RWPE2 (cell line): Measurements from ENCODE around the gene GALNT2.

Experiments used
- ATAC-seq: fragments of 200-7000 bp; cut with Tn5 transposase; 3 replicates; pipeline ENCODE4 v1.9.1; 2021; ENCODE audit warnings: low read depth
- DNase-seq: peaks from one replicate; pipeline ENCODE4 v3.0.0-alpha.2; 2020; ENCODE audit warnings: low spot score
- H3K27ac ChIP-seq: fragments of 450-650 bp; 2 replicates; pipeline ENCODE4 v1.5.1; 2017; ENCODE audit warnings: mild to moderate bottlenecking; ENCODE audit not compliant: poor library complexity, severe bottlenecking
- H3K27me3 ChIP-seq: fragments of 250-450 bp; sonication (Bioruptor Pico); 2 replicates; pipeline ENCODE4 v1.5.1; 2021; ENCODE audit warnings: mild to moderate bottlenecking, moderate library complexity; ENCODE audit not compliant: insufficient read depth, poor library complexity, severe bottlenecking
- H3K36me3 ChIP-seq: fragments of 250-450 bp; sonication (Bioruptor Pico); 2 replicates; pipeline ENCODE4 v1.5.1; 2020; ENCODE audit warnings: low read depth, mild to moderate bottlenecking, moderate library complexity
- H3K4me1 ChIP-seq: fragments of 250-450 bp; sonication (Bioruptor Pico); 2 replicates; pipeline ENCODE4 v1.5.1; 2021; ENCODE audit warnings: mild to moderate bottlenecking, moderate library complexity; ENCODE audit not compliant: insufficient read depth, poor library complexity, severe bottlenecking
- H3K4me3 ChIP-seq: fragments of 250-450 bp; sonication (Bioruptor Pico); 2 replicates; pipeline ENCODE4 v1.5.1; 2021; ENCODE audit warnings: mild to moderate bottlenecking, moderate library complexity; ENCODE audit not compliant: severe bottlenecking
- H3K9me3 ChIP-seq: fragments of 250-450 bp; sonication (Bioruptor Pico); 2 replicates; pipeline ENCODE4 v1.5.1; 2021; ENCODE audit warnings: mild to moderate bottlenecking, moderate library complexity; ENCODE audit not compliant: severe bottlenecking
- CTCF ChIP-seq: fragments of 450-650 bp; IDR thresholded peaks from one replicate; pipeline ENCODE4 v1.5.1; 2017; ENCODE audit warnings: mild to moderate bottlenecking, moderate library complexity; ENCODE audit not compliant: poor library complexity, severe bottlenecking

Gene GALNT2

GRCh38 chr1:230277201-230278025 is 210.4 kb downstream of the GALNT2 start:
- DNase-seq, result no peak
- no peak for ATAC-seq
- no peaks in the 10 kb centered on the region for H3K27me3 ChIP-seq
- no peaks in the 10 kb centered on the region for H3K4me1 ChIP-seq
- TF ChIP-seq CTCF, result no peak
- no peak overlapping the region for H3K4me3 ChIP-seq
- H3K27ac ChIP-seq, result no peak overlapping the region
- peaks cover 12% of the 10 kb centered on the region for H3K36me3 ChIP-seq
- no peaks in the 10 kb centered on the region for H3K9me3 ChIP-seq

- Histone ChIP-seq H3K4me1 (no peaks in the 10 kb centered on the region), H3K27me3 (no peaks in the 10 kb centered on the region), H3K9me3 (no peaks in the 10 kb centered on the region), H3K27ac (no peak overlapping the region), H3K36me3 (peaks cover 12% of the 10 kb centered on the region), H3K4me3 (no peak overlapping the region)
- TF ChIP-seq CTCF, result no peak
- ATAC-seq (no peak), DNase-seq (no peak)
Observed at GRCh38 chr1:230278376-230278775, 211.3 kb downstream of the GALNT2 start.

- DNase-seq (no peak), ATAC-seq (no peak)
- Histone ChIP-seq H3K4me1 (no peaks in the 10 kb centered on the region), H3K4me3 (no peak overlapping the region), H3K27ac (no peak overlapping the region), H3K36me3 (peaks cover 12% of the 10 kb centered on the region), H3K9me3 (no peaks in the 10 kb centered on the region), H3K27me3 (no peaks in the 10 kb centered on the region)
- TF ChIP-seq CTCF, result no peak
Observed at GRCh38 chr1:230278871-230279582, 212.0 kb downstream of the GALNT2 start.

GRCh38 chr1:230279583-230279945 is 212.5 kb downstream of the GALNT2 start:
- no peak for ATAC-seq
- Histone ChIP-seq H3K36me3 (peaks cover 10% of the 10 kb centered on the region), H3K4me3 (no peak overlapping the region), H3K9me3 (no peaks in the 10 kb centered on the region), H3K27ac (no peak overlapping the region), H3K4me1 (no peaks in the 10 kb centered on the region), H3K27me3 (no peaks in the 10 kb centered on the region)
- no peak for TF ChIP-seq CTCF
- no peak for DNase-seq
